ENCODE measurements around the gene RUFY1. TPM values are rescaled to one million over a fixed set of nuclear protein-coding genes. Genes with fewer than 3 reads are reported as not detected.

The RUFY1 gene
- total and polyA plus RNA-seq, 2 of the 13 experiments (the other 11 are each of a cell fraction or from before 2014, with no cell fraction given) = 19.9 to 31.9 TPM

- TF ChIP-seq NR2F1 (CRISPR knock-in tag; IDR thresholded peaks at IDR 0.05) (no peak), MTA1 (CRISPR knock-in tag; IDR thresholded peaks at IDR 0.05; ENCODE audit: borderline replicate concordance) (no peak), GMEB1 (CRISPR knock-in tag; IDR thresholded peaks at IDR 0.05; ENCODE audit: borderline replicate concordance) (no peak), ZNF737 (CRISPR knock-in tag; IDR thresholded peaks at IDR 0.05; ENCODE audit: borderline replicate concordance) (no peak), POLR2A (IDR thresholded peaks at IDR 0.05; ENCODE audit: insufficient read depth in 1 of 2, low read depth in 2 of 2, low read length in 2 of 2) (peak; percentile 45 to 77; a peak in 3 of 4 replicates), REPIN1 (CRISPR knock-in tag; IDR thresholded peaks at IDR 0.05; ENCODE audit: borderline replicate concordance, low read depth) (0 out of 2 replicates have a peak, but pooled peaks have one; percentile 8), SCMH1 (CRISPR knock-in tag; IDR thresholded peaks at IDR 0.05; ENCODE audit: borderline replicate concordance) (no peak), POLR2G (IDR thresholded peaks at IDR 0.05; ENCODE audit: low read depth, low read length) (peak; percentile 53), ZNF263 (CRISPR knock-in tag; IDR thresholded peaks at IDR 0.05) (no peak), PAF1 (CRISPR knock-in tag; IDR thresholded peaks at IDR 0.05) (peak; percentile 59; the same call in 1 of the 2 replicates), AKNA (CRISPR knock-in tag; IDR thresholded peaks at IDR 0.05; ENCODE audit: borderline replicate concordance) (no peak), ZBTB7A (CRISPR knock-in tag; IDR thresholded peaks at IDR 0.05) (no peak), ZNF720 (CRISPR knock-in tag; IDR thresholded peaks at IDR 0.05) (no peak), IRF2 (CRISPR knock-in tag; IDR thresholded peaks at IDR 0.05) (0 out of 2 replicates have a peak, but pooled peaks have one; percentile 17), GABPA (IDR thresholded peaks at IDR 0.05; ENCODE audit: low read depth, low read length) (no peak), GABPA (CRISPR knock-in tag; IDR thresholded peaks at IDR 0.05; ENCODE audit: low read depth) (no peak), HMG20B (CRISPR knock-in tag; conservative IDR thresholded peaks at IDR 0.05) (no peak), SETDB1 (CRISPR knock-in tag; IDR thresholded peaks at IDR 0.05; ENCODE audit: borderline replicate concordance) (no peak), THAP11 (CRISPR knock-in tag; IDR thresholded peaks at IDR 0.05) (no peak), ZBTB26 (CRISPR knock-in tag; IDR thresholded peaks at IDR 0.05; ENCODE audit: borderline replicate concordance) (no peak), PHF20 (CRISPR knock-in tag; IDR thresholded peaks at IDR 0.05) (no peak), TFE3 (CRISPR knock-in tag; IDR thresholded peaks at IDR 0.05) (no peak)
Observed at GRCh38 chr5:179613460-179614071, 63.2 kb downstream of the RUFY1 start (continued).
